PFSK-1 (cell line): ENCODE measurements around the gene TRAM2.

ENCODE experiments used
- POLR2AphosphoS5 ChIP-seq: IDR thresholded peaks from 2 replicates; pipeline ENCODE4 v1.6.1; 2012; ENCODE audit warnings: low read depth, mild to moderate bottlenecking, control low read depth, low read length, moderate library complexity
- SIN3A ChIP-seq: IDR thresholded peaks from 2 replicates; pipeline ENCODE4 v1.6.1; 2012; ENCODE audit warnings: mild to moderate bottlenecking, low read length, moderate library complexity, borderline replicate concordance; ENCODE audit not compliant: insufficient read depth
- TF ChIP-seq, protein P1 (sequence below), 2 experiments: IDR thresholded peaks; 2 replicates each; pipeline versions ENCODE4 v1.6.1 to v1.8.0; 2011 to 2012; ENCODE audit warnings: low read depth in 2 of 2, low read length in 2 of 2, control low read depth in 1 of 2, inconsistent platforms in 1 of 2, mild to moderate bottlenecking in 1 of 2, moderate library complexity in 1 of 2; ENCODE audit not compliant: insufficient read depth in 1 of 2

DNA sequence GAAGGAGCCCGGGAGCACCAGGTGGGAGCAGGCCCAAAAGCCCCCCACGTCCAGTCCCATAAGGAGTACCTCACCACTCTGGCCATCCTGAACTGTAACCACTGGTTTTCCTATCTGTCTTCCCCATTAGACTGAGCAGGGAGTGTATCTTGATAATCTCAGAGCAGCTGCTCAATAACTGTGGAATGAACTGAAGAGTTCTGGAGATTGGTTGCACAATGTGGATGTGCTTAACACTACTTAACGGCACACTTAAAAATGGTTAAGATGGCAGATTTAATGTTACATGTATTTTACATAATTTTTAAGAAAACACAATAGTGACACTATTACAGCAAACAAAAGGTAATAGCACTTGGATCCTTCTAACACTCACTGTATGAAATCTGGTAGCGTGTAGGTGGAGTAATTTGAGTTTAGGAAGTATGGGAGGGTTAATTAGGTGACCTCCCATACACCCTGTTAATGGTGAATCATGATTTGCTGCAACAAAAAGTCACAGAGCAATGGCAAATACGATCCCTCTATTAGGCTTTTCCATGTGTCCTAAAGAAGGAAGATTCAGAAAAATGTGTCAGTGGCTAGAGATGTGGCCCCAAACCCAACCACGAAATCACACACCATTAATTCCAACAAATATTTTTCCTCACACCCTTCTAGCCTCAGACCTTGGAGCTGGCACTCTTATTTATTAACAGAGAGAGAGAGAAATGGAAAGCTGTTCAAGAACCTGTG lies 18.4 kb downstream of the TRAM2 start:
- TF ChIP-seq POLR2AphosphoS5 (no peak), SIN3A (no peak)
- TF ChIP-seq, protein P1, sequence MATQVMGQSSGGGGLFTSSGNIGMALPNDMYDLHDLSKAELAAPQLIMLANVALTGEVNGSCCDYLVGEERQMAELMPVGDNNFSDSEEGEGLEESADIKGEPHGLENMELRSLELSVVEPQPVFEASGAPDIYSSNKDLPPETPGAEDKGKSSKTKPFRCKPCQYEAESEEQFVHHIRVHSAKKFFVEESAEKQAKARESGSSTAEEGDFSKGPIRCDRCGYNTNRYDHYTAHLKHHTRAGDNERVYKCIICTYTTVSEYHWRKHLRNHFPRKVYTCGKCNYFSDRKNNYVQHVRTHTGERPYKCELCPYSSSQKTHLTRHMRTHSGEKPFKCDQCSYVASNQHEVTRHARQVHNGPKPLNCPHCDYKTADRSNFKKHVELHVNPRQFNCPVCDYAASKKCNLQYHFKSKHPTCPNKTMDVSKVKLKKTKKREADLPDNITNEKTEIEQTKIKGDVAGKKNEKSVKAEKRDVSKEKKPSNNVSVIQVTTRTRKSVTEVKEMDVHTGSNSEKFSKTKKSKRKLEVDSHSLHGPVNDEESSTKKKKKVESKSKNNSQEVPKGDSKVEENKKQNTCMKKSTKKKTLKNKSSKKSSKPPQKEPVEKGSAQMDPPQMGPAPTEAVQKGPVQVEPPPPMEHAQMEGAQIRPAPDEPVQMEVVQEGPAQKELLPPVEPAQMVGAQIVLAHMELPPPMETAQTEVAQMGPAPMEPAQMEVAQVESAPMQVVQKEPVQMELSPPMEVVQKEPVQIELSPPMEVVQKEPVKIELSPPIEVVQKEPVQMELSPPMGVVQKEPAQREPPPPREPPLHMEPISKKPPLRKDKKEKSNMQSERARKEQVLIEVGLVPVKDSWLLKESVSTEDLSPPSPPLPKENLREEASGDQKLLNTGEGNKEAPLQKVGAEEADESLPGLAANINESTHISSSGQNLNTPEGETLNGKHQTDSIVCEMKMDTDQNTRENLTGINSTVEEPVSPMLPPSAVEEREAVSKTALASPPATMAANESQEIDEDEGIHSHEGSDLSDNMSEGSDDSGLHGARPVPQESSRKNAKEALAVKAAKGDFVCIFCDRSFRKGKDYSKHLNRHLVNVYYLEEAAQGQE (IDR thresholded peaks at IDR 0.05; ENCODE audit: insufficient read depth in 1 of 2, low read depth in 2 of 2, low read length in 2 of 2), result no peak
